GM06990 (cell line): ENCODE measurements around the gene CEP250.
A peak's percentile ranks its signal among the peaks of the same experiment; 100 is the strongest.

ENCODE experiments used
- DNase-seq: peaks from one replicate; pipeline ENCODE4 v3.0.0-alpha.2; 2011; ENCODE audit not compliant: insufficient read length; ENCODE audit errors: extremely low read depth
- H3K27me3 ChIP-seq: replicated peaks from 2 replicates; pipeline ENCODE4 v1.6.0; 2011; ENCODE audit warnings: low read length; ENCODE audit not compliant: control insufficient read depth, insufficient read depth
- H3K36me3 ChIP-seq: 2 replicates; pipeline ENCODE4 v1.5.1; 2011; ENCODE audit warnings: low read length; ENCODE audit not compliant: control insufficient read depth, insufficient read depth
- H3K4me3 ChIP-seq: replicated peaks from 2 replicates; pipeline ENCODE4 v1.5.1; 2011; ENCODE audit warnings: low read depth, mild to moderate bottlenecking, control low read depth, low read length
- TF ChIP-seq, protein P1 (sequence below): IDR thresholded peaks from 2 replicates; pipeline ENCODE4 v1.5.1; 2011; ENCODE audit warnings: low read length, control low read depth, mild to moderate bottlenecking, inconsistent platforms; ENCODE audit not compliant: insufficient read depth, poor library complexity, severe bottlenecking

CEP250 gene

DNA sequence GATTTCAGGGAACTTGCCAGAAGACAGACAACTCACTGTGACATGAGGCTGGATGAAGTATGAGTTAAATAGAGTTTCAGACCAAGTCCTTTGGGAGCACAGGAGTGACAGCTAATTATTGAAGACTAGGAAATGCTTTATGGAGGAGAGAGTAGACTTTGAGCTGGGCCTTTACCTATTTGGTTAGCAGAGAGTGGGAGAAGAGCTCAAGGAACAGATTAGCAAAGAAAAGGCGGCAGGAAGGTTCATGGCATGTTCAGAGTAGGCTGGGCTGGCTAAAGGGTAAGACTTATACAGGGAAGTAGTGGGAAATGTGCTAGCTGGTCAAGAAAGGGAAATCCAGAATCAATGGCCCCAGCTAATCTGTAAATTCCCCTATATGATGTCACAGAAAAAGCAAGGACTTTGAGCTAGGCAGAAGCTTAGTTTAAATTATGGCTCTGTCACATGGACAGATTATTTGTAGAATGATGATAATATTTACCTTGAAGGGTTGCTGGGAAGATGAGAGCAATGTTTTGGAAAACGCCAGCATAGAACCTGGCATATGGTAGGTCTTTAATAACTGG, 19.0 kb downstream of the CEP250 start:
- H3K36me3 ChIP-seq = peaks cover 20% of the 10 kb centered on the region
- DNase-seq = no peak
- TF ChIP-seq, protein P1, sequence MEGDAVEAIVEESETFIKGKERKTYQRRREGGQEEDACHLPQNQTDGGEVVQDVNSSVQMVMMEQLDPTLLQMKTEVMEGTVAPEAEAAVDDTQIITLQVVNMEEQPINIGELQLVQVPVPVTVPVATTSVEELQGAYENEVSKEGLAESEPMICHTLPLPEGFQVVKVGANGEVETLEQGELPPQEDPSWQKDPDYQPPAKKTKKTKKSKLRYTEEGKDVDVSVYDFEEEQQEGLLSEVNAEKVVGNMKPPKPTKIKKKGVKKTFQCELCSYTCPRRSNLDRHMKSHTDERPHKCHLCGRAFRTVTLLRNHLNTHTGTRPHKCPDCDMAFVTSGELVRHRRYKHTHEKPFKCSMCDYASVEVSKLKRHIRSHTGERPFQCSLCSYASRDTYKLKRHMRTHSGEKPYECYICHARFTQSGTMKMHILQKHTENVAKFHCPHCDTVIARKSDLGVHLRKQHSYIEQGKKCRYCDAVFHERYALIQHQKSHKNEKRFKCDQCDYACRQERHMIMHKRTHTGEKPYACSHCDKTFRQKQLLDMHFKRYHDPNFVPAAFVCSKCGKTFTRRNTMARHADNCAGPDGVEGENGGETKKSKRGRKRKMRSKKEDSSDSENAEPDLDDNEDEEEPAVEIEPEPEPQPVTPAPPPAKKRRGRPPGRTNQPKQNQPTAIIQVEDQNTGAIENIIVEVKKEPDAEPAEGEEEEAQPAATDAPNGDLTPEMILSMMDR = no peak
- no peaks in the 10 kb centered on the region for H3K27me3 ChIP-seq
- no peak overlapping the region for H3K4me3 ChIP-seq

DNA sequence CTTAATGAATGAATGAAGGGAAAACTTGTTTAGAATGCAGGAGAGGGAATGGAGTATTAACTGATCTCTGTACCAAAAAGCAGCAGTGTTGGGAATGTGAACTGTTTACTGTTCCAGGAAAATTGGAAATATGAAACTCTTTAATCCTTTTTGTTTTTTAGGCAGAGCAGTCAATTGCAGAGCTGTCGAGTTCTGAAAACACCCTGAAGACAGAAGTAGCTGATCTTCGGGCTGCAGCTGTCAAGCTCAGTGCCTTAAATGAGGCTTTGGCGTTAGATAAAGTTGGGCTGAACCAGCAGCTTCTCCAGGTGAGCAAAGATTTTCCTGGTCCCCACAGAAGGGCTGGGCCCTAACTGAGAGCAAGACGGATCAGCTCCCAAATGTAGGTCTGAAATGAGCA, 20.9 kb downstream of the CEP250 start:
- Histone ChIP-seq H3K4me3 (no peak overlapping the region), H3K27me3 (no peaks in the 10 kb centered on the region), H3K36me3 (peaks cover 24% of the 10 kb centered on the region)
- no peak for DNase-seq
- TF ChIP-seq, protein P1 = no peak

DNA sequence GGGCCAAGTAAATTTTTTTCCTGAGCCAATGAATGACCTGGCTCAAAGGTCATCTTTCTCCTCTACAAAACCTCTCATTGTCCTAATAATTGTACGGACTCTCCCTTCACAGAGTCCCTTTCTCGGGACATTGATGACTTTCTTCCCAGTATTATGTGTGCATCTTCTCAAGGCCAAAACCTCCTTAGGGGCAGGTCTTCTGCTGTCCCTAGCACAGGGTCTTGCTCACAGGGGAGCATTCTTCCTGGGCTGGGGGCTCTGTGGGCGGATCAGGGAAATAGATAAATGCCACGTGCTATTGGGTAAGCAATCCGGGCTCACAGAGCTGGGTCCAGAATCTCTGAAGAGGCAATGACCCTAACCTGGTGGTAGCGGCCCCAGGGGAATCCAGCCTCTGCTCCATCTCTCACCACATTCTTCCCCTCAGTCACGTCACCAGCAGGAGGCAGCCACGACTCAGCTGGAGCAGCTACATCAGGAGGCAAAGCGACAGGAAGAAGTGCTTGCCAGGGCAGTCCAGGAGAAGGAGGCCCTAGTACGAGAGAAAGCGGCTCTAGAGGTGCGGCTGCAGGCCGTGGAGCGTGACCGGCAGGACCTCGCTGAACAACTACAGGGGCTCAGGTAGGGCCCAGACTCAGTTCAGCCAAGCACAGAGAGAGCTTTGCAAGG, 23.5 kb downstream of the CEP250 start:
- no peak for DNase-seq
- peaks cover 17% of the 10 kb centered on the region for H3K36me3 ChIP-seq
- TF ChIP-seq, protein P1 = peak; percentile 49
- H3K27me3 ChIP-seq = no peaks in the 10 kb centered on the region
- no peak overlapping the region for H3K4me3 ChIP-seq

DNA sequence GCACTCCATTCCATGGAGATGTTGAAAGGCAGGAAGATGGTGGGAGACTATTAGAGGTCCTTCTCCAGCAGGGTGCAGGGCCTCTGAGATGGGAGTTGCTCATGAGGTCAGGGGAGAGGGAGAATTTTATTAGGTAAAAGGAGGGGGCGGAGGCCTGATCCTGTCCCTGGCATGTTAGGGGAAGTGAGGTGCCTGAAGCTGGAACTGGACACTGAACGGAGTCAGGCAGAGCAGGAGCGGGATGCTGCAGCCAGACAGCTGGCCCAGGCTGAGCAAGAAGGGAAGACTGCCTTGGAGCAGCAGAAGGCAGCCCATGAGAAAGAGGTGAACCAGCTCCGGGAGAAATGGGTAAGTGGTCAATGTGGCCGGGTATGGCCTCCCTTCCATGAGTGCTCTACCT, 24.4 kb downstream of the CEP250 start:
- H3K36me3 ChIP-seq = peaks cover 16% of the 10 kb centered on the region
- no peak for DNase-seq
- H3K4me3 ChIP-seq = no peak overlapping the region
- TF ChIP-seq, protein P1 = no peak
- H3K27me3 ChIP-seq = no peaks in the 10 kb centered on the region

DNA sequence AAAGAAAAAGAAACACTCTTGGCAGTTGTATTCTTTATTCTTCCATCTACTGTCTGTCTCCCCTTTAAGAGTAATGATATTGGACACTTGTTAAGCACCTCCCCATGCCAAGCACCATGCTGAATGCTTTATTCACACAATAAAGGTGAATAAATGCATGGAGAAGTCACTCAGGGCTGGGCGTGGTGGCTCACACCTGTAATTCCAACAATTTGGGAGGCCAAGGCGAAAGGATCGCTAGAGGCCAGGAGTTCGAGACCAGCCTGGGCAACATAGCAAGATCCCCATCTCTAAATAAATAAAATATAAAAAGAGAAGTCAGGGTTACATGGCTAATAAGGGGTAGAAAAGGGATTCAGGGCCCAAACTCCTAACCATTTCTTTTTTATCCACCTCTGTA, 32.1 kb downstream of the CEP250 start:
- Histone ChIP-seq H3K4me3 (no peak overlapping the region), H3K27me3 (no peaks in the 10 kb centered on the region), H3K36me3 (peaks cover 1% of the 10 kb centered on the region)
- TF ChIP-seq, protein P1 = no peak
- DNase-seq = no peak
